GM18909 (cell line): ENCODE measurements around the gene SGSM2.

Experiments
- ATAC-seq: cut with Tn5 transposase; IDR thresholded peaks from one replicate; pipeline ENCODE4 v1.9.1; 2021; ENCODE audit warnings: mild to moderate bottlenecking; ENCODE audit not compliant: unreplicated experiment, poor library complexity

The SGSM2 gene

DNA sequence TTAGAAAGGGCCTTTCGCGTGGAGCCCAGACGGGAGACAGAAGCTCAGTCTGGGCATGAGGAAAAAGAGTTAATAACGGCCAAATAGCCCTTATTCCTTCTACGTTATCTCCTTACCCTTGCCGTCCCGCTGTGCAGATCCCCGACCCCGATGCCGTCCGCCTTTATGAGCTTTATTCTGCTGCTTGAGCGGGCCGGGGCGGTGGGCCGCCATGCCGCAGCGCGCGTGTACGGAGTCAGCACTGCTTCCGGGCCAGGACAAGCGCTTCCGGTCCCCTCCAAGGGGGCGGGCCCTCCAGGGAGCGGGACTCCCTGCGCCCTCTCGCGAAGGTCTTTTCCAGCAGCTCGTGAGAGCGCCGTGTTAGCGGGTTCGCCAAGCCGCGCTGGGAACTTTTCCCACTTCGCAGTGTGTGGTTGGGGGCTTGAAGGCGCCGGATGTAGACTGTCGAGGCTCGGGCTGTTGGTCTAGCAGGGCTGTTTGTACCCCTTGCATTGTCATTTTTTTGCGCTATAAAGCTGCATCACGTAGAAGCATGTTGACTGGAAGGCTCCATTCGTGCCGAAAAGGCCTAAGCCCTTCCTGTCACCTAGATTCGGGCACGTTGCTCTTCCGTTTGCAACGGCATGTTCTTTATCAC is 968 bp upstream of the SGSM2 start, which contains the start of gene TSR1:
TSR1 (minus strand) TSS at position 243 of the 637 bp plus-strand sequence; CDS start at position 213, 30 bp downstream.
- peak; percentile 85 for ATAC-seq

- ATAC-seq = no peak
Observed at GRCh38 chr17:2337544-2338314, 428 bp downstream of the SGSM2 start.

GRCh38 chr17:2338315-2338657 is 985 bp downstream of the SGSM2 start:
- no peak for ATAC-seq

DNA sequence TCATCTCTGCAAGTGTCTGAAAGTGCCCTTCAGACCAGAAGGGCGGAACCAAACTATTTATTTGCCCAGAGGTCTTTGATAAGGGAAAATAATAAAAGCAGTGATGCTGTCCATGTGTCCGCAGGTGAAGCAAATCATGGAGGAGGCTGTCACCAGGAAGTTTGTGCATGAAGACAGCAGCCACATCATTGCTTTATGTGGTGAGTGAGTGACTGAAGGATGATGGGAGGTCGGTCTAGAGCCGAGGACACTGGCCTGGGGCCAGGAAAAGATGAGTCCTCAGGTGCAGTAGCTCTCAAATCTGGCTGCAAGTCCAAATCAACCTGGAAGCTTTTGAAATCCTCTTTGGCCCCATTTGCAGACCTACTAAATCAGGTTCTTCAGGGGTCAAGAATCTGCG is 6.1 kb downstream of the SGSM2 start:
- no peak for ATAC-seq

GRCh38 chr17:2344528-2344927 is 7.2 kb downstream of the SGSM2 start:
- ATAC-seq = no peak

GRCh38 chr17:2346475-2346874 is 9.2 kb downstream of the SGSM2 start:
- no peak for ATAC-seq

DNA sequence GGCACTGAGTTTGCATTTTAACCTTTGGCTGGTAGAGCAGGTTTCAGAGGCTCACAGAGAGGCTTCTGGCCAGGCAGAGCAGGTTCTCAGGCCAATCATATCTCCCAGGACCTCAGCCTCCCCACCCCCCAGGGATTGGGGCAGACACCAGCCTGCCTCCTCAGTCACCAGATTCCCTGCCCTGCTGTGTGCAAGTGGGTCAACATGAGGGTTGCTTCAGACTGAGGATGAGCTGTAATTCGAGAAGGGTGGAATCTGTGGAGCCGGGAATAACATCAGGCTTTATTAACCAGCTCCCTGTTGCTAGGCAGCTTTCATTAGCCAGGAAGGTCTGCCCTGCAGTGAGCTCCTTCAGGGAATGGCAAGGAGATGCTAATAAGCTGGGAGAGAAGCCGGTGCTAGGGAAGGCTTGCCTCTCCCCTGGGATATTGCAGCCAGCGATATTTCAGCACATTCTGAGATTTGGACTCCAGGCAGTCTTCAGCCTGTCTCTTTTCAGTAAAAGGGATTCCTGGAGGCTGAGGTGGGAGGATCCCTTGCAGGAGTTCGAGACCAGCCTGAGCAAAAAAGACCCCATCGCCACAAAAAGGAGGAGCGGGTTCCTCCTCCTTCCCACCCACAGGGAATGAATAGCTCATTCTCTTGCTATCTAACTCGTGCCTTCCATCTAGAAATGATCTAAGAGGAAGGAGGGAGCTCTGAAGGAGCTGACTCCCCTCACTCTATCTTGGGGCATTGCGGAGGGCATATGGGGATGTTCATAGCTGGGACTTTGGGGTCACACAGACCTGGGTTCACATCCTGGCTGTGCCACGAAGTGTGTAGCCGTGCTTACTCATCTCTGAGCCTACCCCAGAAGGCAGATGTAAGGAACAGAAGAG is 10.7 kb downstream of the SGSM2 start:
- no peak for ATAC-seq

- ATAC-seq = no peak
Observed at GRCh38 chr17:2351269-2351668, 14.0 kb downstream of the SGSM2 start.

DNA sequence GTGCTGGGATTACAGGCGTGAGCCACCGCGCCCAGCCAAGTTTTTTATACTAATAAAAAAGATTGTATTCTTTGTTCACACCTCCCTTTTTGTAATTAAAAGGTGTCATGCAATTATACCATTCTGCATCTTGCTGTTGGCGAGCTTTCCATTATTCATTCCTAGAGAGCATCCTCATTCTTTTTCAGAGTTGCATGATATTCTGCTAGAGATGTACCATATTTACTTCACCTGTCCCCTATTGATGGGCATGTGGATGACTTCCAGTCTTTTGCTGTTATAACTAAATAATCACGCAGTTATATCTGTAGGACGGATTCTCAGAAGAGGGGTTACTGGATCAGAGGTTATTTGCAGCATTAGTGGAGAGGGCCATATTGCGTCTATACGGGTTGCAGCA is 17.0 kb downstream of the SGSM2 start:
- no peak for ATAC-seq

- ATAC-seq = no peak
Observed at GRCh38 chr17:2357237-2357636, 19.9 kb downstream of the SGSM2 start.

- no peak for ATAC-seq
Observed at GRCh38 chr17:2357931-2358434, 20.7 kb downstream of the SGSM2 start.

DNA sequence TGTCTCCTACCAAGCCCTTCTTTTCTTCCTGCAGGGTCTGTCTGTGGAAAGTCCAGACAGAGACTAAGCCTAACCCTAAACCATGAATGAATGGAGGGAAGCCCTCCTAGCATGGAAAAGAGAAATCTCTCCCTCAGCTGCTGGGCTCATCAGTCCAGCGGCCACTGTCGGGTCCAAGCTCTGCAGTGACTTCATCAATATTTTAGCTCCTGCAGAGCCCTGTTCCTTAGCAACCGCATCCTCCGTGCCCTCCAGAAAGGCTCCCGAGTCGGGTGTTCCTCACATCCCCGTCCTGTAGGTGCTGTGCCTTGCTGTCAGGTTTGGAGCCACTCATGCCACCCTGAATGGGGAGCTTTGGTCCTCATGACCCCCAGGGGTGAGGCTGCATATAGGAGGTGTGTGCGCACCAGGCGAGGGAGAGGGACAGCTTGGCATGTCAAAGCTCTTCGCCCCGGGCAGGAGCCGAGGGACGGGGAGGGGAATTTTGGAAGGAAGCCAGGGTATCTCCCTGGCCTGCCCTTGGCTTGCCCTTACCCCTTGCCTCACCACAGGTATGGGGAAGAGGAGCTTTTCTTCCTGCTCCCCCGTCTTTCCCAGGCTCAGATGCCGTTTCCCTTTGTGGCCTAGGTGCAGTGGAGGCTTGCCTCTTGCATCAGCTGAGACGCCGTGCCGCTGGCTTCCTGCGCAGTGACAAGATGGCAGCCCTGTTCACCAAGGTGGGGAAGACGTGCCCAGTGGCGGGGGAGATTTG is 23.9 kb downstream of the SGSM2 start:
- no peak for ATAC-seq

GRCh38 chr17:2362016-2362415 is 24.7 kb downstream of the SGSM2 start:
- ATAC-seq = no peak

DNA sequence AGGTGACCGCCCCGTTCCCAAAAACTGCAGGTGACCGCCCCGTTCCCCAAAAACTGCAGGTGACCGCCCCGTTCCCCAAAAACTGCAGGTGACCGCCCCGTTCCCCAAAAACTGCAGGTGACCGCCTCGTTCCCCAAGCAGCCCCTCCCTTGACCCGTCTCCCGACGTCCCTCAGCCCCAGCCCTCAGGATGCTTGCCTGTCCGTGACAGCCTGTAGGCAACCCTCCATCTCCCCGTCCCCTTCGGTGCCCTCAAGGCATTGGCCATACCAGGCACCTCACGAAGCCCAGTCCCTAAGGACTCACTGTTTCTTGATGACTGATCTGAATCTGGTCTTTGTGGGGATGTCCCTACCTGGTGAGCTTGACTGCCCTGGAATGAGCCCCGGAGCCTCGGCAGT is 25.1 kb downstream of the SGSM2 start:
- no peak for ATAC-seq

DNA sequence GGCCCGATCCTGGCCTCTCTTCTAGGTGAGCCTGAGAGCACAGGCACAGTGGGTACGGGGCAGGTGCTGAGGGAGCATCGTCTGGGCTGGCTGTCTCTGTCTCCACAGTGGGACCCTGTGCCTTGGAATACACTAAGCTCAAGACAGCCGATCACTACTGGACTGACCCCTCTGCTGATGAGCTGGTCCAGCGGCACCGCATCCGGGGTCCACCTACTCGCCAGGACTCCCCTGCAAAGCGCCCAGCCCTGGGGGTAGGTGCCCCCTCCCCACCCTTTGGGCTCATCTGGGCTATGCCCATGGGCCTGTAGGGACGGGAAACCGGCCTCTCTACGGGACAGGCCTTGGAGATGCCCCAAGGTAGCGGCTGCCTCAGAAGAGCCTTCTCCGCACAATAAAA is 25.6 kb downstream of the SGSM2 start:
- no peak for ATAC-seq

DNA sequence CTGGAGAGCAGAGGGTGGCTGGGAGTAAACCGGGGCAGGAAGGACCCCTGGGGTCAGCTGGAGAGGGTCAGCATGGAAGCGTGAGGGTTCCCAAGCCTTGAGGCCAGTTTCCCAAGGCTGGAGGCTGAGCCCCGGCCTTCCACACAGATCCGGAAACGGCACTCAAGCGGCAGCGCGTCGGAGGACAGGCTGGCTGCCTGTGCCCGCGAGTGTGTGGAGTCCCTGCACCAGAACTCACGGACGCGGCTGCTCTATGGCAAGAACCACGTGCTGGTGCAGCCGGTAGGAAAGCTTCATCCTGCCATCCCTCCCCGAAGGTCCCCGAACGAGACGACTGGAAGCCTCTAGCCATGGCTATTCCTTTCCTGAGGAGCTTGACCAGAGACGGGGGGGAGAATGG is 26.0 kb downstream of the SGSM2 start:
- ATAC-seq = no peak

- ATAC-seq = no peak
Observed at GRCh38 chr17:2363851-2364762, 26.8 kb downstream of the SGSM2 start.

- no peak for ATAC-seq
Observed at GRCh38 chr17:2364763-2365116, 27.4 kb downstream of the SGSM2 start.

- no peak for ATAC-seq
Observed at GRCh38 chr17:2365132-2365531, 27.8 kb downstream of the SGSM2 start.
